Gastrocnemius medialis (tissue), 4 donors: ENCODE data around the gene DNM3. TPM values are rescaled to one million over a fixed set of nuclear protein-coding genes. Genes with fewer than 3 reads are reported as not detected.

ENCODE experiments used
- ATAC-seq, 2 donors: fragments of 150-250 bp; one replicate each; pipeline ENCODE4 v1.9.1; 2016
- DNase-seq, 2 donors: peaks; one replicate each; pipeline ENCODE4 v3.0.0-alpha.2; 2019
- H3K27ac ChIP-seq, 4 donors: fragments of 200-600 bp; sonication (generic); 1 replicate in 1 of 4; 2 replicates in 3 of 4; pipeline ENCODE4 v1.5.1; 2016 to 2018; ENCODE audit warnings: mild to moderate bottlenecking in 2 of 4, moderate library complexity in 1 of 4
- H3K27me3 ChIP-seq, 3 donors: fragments of 200-600 bp; sonication (generic) in 2 of 3; 1 replicate in 1 of 3; 2 replicates in 2 of 3; pipeline versions ENCODE4 v1.5.1 to v1.6.0; 2016 to 2019; ENCODE audit warnings: mild to moderate bottlenecking in 1 of 3, moderate library complexity in 1 of 3
- H3K36me3 ChIP-seq, 2 donors: fragments of 200-600 bp; sonication (generic) in 1 of 2; one replicate each; pipeline ENCODE4 v1.5.1; 2017 to 2018
- H3K4me1 ChIP-seq, 2 donors: fragments of 200-600 bp; sonication (generic) in 1 of 2; one replicate each; pipeline ENCODE4 v1.5.1; 2016 to 2017; ENCODE audit warnings: mild to moderate bottlenecking in 2 of 2
- H3K4me3 ChIP-seq, 4 donors: fragments of 200-600 bp; sonication (generic) in 3 of 4; 1 replicate in 1 of 4; 2 replicates in 3 of 4; pipeline ENCODE4 v1.5.1; 2016 to 2019; ENCODE audit warnings: mild to moderate bottlenecking in 2 of 4
- H3K9me3 ChIP-seq, 3 donors: fragments of 200-600 bp; sonication (generic) in 2 of 3; 1 replicate in 1 of 3; 2 replicates in 2 of 3; pipeline ENCODE4 v1.5.1; 2016 to 2019
- CTCF ChIP-seq, 5 experiments: fragments of 450-650 bp in 3 of 5; fragments of 200-600 bp in 2 of 5; sonication (generic) in 2 of 5; IDR thresholded peaks in 4 of 5; conservative IDR thresholded peaks in 1 of 5; 1 replicate in 4 of 5; 2 replicates in 1 of 5; pipeline ENCODE4 v1.5.1; 2016 to 2019; ENCODE audit warnings: antibody characterized with exemption in 5 of 5, mild to moderate bottlenecking in 3 of 5, moderate library complexity in 3 of 5
- POLR2A ChIP-seq, 2 donors: fragments of 450-650 bp; IDR thresholded peaks; one replicate each; pipeline ENCODE4 v1.6.1; 2017; ENCODE audit warnings: antibody characterized with exemption in 2 of 2, mild to moderate bottlenecking in 2 of 2, moderate library complexity in 2 of 2
- in situ Hi-C, 4 donors: fragments of 200-750 bp; cut with MboI; loops; one replicate each; pipeline versions ENCODE4 v1.15.0 to v1.8.0; 2017; ENCODE audit warnings: low sequenced_read_pairs in 4 of 4
- intact Hi-C: fragments of 100-400 bp; cut with DNase I; formaldehyde crosslinking; loops from one replicate; pipeline ENCODE4 v1.15.1; 2023; ENCODE audit warnings: low total_unique reads
- total RNA-seq, 4 donors: library from RNA; depleted of rRNA; stranded (reverse); fragments of >200 nt; gene quantifications; one replicate each; pipeline versions ENCODE4 v1.1.0 to v1.2.3, GENCODE V29; 2016

The DNM3 gene
- total RNA-seq, 4 donors from 2014 or later = 0.35 to 1.6 (median 1.1) TPM

- no peaks in the 10 kb centered on the region for H3K9me3 ChIP-seq
- no peaks in the 10 kb centered on the region for H3K36me3 ChIP-seq
- DNase-seq (no peak), ATAC-seq (no peak)
- no peaks in the 10 kb centered on the region for H3K27me3 ChIP-seq
- H3K27ac ChIP-seq = no peak overlapping the region
- no peak overlapping the region for H3K4me3 ChIP-seq
- peaks cover 0 to 7% of the 10 kb centered on the region in 2 donors for H3K4me1 ChIP-seq
- intact Hi-C loops (no loop called here), in situ Hi-C loops (loop anchor here in 3 of 4 donors (5.0 to 10.0 kb wide), 2 partner anchors 186 to 344 kb away; no protein-coding TSS in a partner anchor)
- TF ChIP-seq CTCF (IDR thresholded peaks at IDR 0.05 in 4 of 5, conservative IDR thresholded peaks at IDR 0.05 in 1 of 5) (no peak), POLR2A (IDR thresholded peaks at IDR 0.05) (no peak)
Observed at GRCh38 chr1:171988243-171988885, 147.1 kb downstream of the DNM3 start.

- no peak overlapping the region for H3K4me3 ChIP-seq
- no peak overlapping the region for H3K27ac ChIP-seq
- DNase-seq (no peak), ATAC-seq (no peak)
- no peaks in the 10 kb centered on the region for H3K9me3 ChIP-seq
- no peak for TF ChIP-seq CTCF (IDR thresholded peaks at IDR 0.05 in 4 of 5, conservative IDR thresholded peaks at IDR 0.05 in 1 of 5)
- no peak for TF ChIP-seq POLR2A (IDR thresholded peaks at IDR 0.05)
- no peaks in the 10 kb centered on the region for H3K36me3 ChIP-seq
- no peaks in the 10 kb centered on the region for H3K27me3 ChIP-seq
- intact Hi-C loops = no loop called here
- no peaks in the 10 kb centered on the region for H3K4me1 ChIP-seq
- in situ Hi-C loops = no loop called here
Observed at GRCh38 chr1:171990371-171990770, 149.1 kb downstream of the DNM3 start.

- Histone ChIP-seq H3K9me3 (no peaks in the 10 kb centered on the region), H3K27me3 (no peaks in the 10 kb centered on the region), H3K36me3 (no peaks in the 10 kb centered on the region), H3K27ac (no peak overlapping the region), H3K4me3 (no peak overlapping the region), H3K4me1 (no peaks in the 10 kb centered on the region)
- intact Hi-C loops = no loop called here
- no peak for DNase-seq
- TF ChIP-seq POLR2A (IDR thresholded peaks at IDR 0.05) (no peak), CTCF (IDR thresholded peaks at IDR 0.05 in 4 of 5, conservative IDR thresholded peaks at IDR 0.05 in 1 of 5) (no peak)
- in situ Hi-C loops = no loop called here
- ATAC-seq = no peak
Observed at GRCh38 chr1:171994293-171994692, 153.0 kb downstream of the DNM3 start.

GRCh38 chr1:171995573-171995972, 154.3 kb downstream of the DNM3 start:
- Histone ChIP-seq H3K4me3 (no peak overlapping the region), H3K27me3 (no peaks in the 10 kb centered on the region), H3K4me1 (no peaks in the 10 kb centered on the region), H3K27ac (no peak overlapping the region), H3K36me3 (no peaks in the 10 kb centered on the region), H3K9me3 (no peaks in the 10 kb centered on the region)
- TF ChIP-seq CTCF (IDR thresholded peaks at IDR 0.05 in 4 of 5, conservative IDR thresholded peaks at IDR 0.05 in 1 of 5) = no peak
- intact Hi-C loops = no loop called here
- in situ Hi-C loops = no loop called here
- ATAC-seq = no peak
- DNase-seq = no peak

GRCh38 chr1:171997936-171998335, 156.6 kb downstream of the DNM3 start:
- no peaks in the 10 kb centered on the region for H3K27me3 ChIP-seq
- H3K4me3 ChIP-seq = no peak overlapping the region
- H3K36me3 ChIP-seq = no peaks in the 10 kb centered on the region
- H3K9me3 ChIP-seq = no peaks in the 10 kb centered on the region
- ATAC-seq (no peak), DNase-seq (no peak)
- TF ChIP-seq CTCF (IDR thresholded peaks at IDR 0.05 in 4 of 5, conservative IDR thresholded peaks at IDR 0.05 in 1 of 5) = no peak
- no peak for TF ChIP-seq POLR2A (IDR thresholded peaks at IDR 0.05)
- no peaks in the 10 kb centered on the region for H3K4me1 ChIP-seq
- intact Hi-C loops = no loop called here
- in situ Hi-C loops = no loop called here
- H3K27ac ChIP-seq = no peak overlapping the region
